Cortex of kidney (tissue), 1 donor: ENCODE measurements around the gene IL32.
"Not testable (repeated sequence)": the region's sequence is repeated elsewhere in the genome, so short reads cannot be mapped to it uniquely, and the experiment has no call there.

Experiments
- DNase-seq: peaks from one replicate; lab custom pipeline; 2025; lab: John Stamatoyannopoulos, UW

The IL32 gene

DNA sequence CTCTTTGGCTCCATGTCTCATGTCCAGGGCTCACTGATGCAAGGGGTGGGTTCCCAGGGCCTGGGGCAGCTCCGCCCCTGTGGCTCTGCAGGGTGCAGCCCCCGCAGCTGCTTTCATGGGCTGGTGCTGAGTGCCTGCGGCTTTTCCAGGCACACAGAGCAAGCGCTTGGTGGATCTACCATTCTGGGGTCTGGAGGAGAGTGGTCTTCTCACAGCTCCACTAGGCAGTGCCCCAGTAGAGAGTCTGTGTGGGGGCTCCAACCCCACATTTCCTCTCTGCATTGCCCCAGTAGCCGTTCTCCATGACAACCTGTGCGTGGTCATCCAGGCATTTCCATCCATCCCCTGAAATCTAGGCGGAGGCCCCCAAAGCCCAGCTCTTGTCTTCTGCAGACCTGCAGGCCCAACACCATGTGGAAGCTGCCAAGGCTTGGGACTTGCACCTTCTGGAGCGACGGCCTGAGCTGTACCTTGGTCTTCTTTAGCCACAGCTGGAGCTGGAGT lies 5.2 kb downstream of the IL32 start:
- DNase-seq: no peak

DNA sequence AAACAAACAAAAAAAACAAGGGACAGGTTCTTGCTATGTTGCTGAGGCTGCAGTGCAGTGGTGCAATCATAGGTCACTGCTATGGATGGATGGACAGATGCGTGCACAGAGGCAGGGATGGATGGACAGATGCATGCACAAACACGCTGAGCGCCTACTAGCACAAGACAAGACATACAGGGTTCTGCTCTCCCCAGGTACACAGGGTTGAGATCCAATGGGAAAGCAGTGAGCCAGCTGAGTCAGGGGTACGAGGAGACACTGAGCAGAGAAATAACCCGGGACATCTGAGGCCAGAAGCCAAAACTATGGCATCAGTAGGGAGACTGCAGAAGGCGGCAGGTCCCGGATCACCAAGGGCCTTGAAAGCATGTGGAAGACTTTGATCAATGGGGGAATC lies 6.2 kb downstream of the IL32 start:
- no peak for DNase-seq

DNA sequence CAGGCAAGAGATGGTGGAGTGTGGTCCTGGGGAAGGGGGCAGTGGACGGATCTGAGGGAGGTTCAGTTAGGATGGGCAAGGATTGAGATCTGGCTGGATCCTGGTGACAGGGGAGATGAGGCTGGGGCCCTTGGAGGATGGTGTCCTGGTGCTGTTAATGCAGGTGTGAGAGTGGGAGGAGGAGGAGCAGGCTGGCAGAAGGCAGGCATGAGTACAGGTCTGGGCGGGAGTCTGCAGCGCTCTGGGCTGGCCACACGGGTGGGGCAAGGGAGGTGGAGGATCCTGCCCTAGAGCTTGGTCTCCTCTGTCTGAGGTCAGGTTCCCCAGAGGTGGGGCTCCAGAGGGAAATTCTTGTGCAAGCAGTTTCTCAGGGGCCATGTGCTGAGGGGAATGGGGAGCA lies 6.7 kb downstream of the IL32 start:
- DNase-seq: not testable (repeated sequence)

DNA sequence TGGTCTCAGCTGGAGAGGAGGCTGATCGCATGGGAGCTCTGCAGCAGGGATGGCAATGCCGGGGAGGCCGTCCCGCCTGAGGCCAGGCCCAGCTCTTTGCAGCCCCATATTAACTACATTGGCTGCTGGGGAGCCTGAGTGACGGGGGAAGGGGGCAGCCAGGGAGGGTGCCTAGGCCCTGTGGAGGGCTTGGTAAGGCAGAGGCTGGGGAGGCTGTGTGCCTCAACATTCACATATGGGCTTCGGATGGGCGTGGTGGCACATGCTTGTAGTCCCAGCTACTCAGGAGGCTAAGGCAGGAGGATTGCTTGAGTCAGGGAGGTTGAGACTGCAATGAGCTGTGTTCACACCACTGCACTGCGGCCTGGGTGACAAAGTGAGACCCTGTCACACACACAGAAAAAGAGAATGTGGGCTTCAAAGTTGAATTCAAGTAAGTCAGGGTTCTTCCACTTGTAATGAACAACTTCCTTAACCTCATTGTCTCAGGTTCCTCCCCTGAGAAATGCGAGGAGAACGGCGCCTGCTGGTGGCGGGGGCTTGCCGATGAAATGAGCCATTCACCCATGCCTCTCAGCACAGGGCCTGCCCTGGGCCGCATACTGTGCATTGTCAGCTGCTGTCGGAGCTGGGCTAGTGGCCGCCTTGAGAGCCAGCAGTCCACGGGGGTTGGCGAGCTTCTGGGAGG lies 7.3 kb downstream of the IL32 start:
- not testable (repeated sequence) for DNase-seq

DNA sequence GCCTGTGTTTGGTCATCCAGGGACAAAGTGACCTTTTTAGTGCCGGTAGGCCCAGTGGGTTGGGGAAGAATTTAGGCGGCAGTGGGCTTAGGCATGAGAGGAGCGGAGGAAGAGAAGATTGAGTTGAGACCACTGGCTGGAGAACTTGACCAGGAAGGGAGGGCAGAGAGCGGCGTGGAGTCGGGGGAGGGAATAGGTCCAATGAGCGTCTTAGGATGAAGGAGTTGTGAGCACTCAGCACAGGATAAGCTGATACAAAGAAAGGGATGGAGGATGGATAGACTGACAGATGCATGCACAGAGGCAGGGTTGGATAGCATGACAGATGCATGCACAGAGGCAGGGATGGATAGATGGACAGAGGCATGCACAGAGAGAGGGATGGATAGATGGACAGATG lies 8.0 kb downstream of the IL32 start:
- DNase-seq: no peak

DNA sequence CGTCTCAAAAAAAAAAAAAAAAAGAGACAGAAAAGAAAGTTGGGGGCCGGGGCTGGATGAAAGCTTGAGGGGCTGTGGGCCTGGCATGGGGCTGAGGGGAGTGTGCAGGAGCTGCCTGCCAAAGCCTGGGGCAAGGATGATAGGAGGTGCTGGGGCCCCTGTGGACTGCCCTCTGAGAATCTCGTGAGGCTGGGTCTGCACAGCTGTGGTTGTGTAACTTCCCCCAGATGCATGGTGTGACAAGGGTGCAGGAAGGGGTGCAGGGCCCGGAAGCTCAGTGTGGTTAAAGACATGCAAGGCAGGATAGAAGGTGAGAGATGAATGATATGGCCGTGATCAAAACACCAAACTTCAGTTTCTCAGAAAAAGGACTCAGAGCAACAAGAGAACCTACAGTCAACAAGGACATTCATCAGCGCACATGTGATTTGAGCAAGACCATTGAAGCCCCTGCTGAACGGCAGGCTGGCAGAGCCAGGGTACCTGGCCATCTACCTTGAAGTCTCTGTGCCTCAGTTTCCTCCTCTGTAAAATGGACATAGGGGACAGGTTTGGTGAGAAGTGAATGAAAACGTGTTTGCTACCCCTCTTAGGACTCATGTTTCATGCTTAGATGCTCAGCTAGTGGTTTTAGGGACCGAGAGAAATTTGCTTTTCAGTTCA lies 9.6 kb downstream of the IL32 start:
- no peak for DNase-seq

DNA sequence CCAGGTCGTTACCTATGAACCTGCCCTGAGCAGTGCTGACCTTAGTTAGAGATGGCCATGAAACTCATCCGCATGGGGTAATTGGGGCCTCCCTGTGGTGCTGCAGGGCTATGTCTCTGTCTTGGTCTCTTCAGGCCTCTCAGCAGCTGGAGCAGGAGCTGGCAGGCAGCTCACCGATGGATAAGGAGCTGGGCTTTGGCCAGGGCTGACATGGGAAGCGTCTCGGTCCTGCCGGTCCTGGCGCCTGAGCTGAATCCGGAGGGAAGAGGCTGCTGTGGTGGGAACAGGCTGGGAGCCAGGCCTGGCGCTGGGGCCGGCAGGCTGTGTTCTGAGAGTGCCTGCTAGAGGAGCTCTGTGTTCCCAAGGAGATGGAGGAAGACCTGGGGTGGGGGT lies 10.1 kb downstream of the IL32 start:
- DNase-seq: no peak

DNA sequence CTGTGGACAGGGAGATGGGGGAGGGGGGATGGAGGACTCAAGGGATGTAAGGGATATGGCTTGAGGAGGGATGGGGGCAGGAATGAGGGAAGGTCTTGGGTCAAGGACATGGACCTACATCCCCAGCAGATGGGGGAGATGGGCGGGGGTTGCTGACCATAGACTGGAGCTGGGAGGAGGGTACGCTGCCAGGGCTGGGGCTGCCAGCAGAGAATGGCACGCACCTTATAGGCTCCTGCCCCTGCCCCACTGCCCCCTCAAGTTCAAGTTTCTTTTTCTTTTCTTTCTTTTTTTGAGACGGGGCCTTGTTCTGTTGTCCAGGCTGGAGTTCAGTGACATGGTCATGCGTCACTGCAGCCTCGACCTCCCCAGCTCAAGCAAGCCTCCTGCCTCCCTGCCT lies 10.5 kb downstream of the IL32 start:
- DNase-seq: not testable (repeated sequence)

DNA sequence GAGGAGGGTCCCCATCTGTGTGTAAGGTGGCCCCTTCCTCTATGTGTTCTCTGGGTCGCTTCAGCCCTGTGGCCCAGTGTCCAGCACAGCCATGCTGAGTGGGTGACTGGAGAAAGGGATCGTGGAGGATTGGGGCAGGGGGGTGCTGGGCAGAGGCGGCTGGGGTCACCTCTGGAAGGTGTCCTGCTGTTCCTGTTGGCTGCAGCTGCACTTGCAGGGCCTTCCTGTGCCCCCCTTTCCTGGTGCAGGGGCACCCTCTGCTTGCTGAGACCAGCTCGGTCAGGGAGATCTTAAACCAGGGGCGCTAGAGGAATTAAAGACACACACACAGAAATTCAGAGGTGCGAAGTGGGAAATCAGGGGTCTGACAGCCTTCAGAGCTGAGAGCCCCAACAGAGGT lies 11.1 kb downstream of the IL32 start:
- DNase-seq: no peak

DNA sequence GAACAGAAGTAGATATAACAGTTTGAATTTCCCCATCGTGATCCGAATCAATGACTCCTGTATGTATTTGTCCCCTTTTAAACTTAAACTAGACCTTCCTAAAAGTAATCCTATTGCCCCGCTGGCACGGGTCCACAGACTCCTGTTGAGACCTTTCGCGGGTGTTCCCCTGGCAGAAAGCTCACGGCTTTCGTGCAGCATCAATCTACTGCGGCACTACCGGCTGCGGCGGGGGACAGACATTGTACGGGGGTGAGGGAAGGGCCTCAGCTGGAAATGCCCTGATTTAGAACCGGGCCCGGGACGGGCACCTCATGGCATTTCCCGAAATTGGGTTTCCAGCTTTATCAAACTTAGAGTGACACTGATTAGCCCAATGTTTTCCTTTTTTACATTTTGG lies 14.6 kb downstream of the IL32 start:
- no peak for DNase-seq

DNA sequence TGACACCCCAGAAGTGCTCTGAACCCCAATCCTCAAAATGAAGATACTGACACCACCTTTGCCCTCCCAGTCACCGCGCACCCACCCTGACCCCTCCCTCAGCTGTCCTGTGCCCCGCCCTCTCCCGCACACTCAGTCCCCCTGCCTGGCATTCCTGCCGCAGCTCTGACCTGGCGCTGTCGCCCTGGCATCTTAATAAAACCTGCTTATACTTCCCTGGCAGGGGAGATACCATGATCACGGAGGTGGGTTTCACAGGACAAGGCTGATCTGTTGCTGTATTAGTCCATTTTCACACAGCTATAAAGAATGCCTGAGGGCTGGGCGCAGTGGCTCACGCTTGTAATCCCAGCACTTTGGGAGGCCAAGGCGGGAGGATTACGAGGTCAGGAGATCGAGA lies 16.5 kb downstream of the IL32 start:
- DNase-seq: not testable (repeated sequence)

DNA sequence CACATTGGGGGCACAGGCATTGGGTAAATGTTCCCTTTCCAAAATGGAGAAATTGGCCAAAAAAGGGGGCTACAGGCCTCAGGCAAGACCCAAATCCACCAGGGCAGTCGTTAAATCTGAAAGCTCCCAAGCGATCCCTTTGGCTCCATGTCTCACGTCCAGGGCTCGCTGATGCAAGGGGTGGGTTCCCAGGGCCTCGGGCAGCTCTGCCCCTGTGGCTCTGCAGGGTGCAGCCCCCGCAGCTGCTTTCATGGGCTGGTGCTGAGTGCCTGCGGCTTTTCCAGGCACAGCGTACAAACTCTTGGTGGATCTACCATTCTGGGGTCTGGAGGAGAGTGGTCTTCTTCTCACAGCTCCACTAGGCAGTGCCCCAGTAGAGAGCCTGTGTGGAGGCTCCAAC lies 18.0 kb downstream of the IL32 start:
- DNase-seq: not testable (repeated sequence)

DNA sequence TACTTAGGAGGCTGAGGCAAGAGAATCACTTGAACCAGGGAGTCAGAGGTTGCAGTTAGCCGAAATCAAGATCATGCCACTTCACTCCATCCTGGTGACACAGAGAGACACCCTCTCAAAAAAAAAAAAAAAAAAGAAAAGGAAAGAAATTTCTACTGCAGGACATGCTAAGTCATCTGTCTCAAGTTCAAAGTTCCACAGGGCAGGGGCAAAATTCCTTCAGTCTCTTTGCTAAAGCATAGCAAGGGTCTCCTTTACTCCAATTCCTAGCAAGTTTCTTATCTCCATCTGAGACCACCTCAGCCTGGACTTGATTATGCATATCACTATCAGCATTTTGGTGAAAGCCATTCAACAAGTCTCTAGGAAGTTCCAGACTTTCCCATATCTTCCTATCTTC lies 19.1 kb downstream of the IL32 start:
- DNase-seq: no peak

DNA sequence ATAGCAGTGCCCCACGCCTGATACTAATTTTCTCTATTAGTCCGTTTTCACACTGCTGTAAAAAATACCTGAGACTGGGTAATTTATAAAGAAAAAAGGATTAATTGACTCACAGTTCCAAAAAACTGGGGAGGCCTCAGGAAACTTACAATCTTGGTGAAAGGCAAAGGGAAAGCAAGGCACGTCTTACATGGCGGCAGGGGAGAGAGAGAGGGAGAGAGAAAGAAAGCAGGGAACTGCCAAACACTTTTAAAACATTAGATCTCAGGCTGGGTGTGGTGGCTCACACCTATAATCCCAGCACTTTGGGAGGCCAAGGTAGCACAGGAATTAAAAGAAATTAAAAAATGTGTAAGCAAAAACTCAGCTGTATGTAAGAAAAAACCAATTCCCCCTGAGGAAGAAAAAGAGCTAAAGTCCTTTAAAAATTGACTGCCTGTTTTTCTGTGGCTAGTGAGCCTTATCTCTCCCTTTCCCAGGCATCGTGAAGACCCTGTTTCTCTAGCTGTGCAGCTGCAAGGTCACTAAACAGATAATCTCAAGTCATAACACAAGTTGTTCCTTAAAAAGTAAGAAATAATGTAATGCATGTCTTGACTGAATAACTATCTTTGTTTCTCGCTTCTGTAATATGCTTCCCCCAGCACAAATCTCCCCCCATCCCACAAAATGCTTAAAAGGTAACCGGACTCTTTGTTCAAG lies 19.7 kb downstream of the IL32 start:
- no peak for DNase-seq

DNA sequence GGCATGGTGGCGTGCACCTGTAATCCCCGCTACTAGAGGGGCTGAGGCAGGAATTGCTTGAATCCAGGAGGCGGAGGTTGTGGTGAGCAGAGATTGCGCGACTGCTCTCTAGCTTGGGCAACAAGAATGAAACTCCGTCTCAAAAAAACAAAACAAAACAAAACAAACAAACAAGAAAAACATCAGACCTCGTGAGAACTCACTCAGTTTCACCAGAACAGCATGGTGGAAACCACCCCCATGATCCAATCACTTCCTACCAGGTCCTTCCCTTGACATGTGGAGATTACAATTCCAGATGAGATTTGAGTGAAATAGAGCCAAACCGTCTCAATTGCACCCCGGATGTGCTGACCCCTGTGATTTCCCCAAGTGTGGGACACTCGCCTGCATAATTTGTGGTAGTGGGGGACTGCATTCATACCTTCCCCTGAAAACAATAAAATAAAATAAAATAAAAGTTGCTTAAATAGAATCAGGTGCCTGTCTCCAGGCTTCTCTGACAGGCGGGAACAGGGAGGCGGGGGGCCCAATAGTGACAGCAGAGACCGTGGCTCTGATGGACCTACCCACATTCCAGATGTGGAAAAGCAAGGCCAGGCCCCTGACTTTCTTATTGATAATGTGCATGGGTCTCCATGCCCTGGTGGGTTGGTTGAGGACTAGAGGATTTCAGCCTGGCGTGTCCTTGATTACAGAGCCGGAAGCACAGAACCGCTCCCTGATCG lies 20.6 kb downstream of the IL32 start:
- no peak for DNase-seq

DNA sequence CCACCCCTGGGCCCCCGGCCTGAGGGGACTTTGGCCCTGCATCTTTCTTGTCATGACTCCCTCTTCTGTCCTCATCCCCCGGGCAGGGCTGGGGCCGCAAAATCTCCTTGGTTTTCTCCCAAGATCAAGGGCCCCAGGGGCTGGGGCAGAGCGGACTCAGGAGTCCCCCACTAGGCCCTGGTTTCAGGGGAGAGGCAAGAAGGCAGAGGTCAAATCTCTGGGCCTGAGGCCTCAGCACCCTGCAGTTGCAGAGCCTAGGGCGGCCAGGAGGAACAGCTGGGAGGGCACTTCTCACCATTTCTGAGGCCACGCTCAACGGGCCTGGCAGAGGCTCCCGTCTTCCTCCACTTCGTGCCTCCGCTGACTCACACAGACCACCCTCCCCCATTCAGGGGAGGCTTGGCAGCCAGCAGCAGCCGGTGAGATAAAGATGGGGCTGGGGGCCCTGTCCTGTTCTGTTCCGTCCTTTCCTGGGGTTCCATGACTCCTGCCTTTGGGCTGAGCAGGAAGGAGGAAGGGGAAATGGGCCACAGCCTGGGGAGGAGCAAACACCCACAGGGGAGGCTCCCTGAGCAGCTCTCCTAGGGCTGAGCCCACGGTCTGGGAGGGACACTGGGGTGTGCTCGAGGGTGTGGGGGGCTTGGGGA lies 21.3 kb downstream of the IL32 start:
- DNase-seq: no peak

DNA sequence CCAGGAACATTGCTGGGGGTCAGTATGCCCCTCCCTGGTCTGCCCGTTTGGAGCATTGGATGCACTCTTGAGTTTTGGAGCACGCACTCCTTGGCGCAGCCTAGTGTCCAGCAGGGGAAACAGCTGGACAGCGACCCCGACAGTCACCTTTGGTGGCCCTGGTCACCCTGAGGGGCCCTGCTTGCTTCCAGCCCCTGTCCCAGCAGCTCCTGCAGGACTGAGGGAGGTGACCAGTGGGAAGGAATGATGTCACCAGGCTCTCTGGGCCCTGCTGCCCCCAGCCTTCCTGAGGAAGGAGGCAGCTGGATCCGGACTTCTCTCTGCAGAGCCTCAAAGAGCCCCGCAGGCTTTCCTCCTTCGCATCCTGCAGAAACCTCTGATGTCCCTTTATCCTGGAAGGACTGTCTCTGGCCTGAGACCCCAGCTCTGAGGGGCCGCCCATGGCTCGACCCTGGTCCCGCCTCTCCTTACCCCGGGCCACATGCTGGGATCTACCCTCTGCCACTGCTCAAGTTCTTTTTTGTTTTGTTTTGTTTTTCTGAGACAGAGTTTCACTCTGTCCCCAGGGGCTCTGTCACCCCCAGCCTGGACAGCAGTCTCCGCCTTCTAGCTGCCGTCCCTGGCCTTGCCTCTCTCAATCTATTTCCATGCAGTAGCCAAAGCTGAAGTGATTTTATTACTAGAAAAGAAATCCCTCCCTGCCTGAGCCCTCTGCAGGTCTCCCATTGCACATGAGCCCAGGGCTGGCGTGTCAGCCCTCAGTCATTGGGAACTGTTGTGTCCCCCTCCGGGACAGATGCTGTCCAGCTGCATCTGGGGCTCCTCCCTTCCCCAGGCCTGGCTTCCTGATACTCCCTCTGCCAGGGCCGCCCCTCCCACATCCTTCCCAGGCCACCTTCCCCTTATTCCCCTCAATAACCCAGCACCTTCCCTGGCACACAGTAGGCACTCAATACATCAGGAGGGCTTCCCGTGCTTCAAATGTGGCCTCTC lies 22.1 kb downstream of the IL32 start:
- no peak for DNase-seq

DNA sequence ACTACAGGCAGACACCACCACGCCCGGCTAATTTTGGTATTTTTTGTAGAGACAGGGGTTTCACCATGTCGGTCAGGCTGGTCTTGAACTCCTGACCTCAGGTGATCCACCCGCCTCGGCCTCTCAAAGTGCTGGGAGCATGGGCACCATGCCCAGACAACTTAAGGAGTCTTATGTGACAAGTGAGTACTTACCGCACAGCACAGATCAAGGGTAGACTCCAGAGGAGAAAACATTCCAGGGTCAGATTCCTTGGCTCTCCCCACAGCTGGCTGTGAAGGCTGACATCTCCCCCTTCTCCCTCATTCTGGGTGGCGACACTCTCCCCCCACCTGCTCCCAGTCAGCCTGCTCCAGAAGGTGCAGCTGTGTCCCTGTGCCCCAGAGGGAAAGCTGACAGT lies 23.0 kb downstream of the IL32 start:
- DNase-seq: no peak

DNA sequence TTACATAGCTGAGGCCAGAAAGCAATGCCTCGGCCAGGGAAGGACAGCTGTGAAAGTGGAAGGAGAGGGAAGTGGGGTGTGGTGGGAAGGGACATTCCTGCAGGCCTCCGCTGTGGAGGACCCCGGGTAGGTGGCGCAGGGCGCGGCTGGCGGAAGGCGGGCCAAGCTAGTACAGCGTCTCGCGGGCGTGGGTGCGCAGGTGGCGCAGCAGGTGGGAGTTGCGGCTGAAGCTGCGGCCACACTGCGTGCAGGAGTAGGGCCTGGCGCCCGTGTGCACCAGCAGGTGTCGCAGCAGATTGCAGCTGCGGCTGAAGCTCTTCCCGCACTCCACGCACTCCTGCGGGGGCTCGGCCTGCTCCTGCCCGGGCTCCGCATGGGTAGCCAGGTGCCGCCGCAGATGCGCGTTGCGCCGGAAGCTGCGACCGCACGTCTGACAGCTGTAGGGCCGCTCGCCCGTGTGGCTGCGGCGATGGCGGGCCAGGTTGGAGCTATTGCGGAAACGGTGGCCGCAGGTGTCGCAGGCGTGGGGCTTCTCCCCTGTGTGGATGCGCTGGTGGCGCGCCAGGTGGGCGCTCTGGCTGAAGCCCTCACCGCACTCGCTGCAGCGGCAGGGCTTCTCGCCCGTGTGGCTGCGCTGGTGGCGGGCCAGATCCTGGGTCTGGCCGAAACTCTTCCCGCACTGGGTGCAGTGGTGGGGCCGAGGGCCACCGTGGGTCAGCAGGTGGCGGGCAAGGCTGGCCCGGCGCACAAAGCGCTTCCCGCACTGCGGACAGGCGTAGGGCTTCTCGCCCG lies 23.7 kb downstream of the IL32 start:
- DNase-seq: no peak
